HG03457 (cell line): Measurements from ENCODE around the gene LKAAEAR1.

Experiments used
- ATAC-seq: cut with Tn5 transposase; IDR thresholded peaks from one replicate; pipeline ENCODE4 v1.9.1; 2021; ENCODE audit warnings: moderate number of reproducible peaks; ENCODE audit not compliant: unreplicated experiment

Gene LKAAEAR1

GRCh38 chr20:64111841-64112641, 27.8 kb upstream of the LKAAEAR1 start:
- ATAC-seq, result no peak

DNA sequence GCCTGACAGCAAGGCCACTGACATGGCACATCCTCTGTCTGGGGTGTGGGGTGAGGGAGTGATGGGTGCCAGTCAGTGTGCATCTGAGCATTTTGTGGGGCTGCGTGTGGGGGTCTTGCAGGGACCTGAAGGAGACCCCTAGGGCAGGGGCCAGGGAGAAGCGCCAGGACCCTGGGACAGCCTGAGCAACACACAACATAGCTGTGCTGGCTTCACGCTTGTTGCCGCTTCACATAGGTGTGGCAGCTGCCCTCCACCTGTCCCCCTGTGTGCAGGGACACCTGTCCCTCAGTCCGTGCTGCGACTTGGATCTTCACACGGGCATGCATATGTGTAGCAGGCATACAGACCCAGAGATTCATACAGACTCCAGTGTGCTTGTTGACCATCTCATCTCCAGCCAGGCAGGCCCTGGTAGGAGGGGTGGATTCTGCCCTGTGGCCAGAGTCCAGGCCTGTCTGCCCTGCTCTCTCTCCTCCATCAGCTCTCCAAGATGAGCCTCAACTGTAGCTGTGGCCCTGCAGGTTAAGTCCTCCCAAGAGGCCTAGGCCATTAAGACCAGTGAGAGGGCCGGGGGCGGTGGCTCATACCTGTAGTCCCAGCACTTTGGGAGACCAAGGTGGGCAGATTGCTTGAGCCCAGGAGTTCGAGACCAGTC, 26.3 kb upstream of the LKAAEAR1 start:
- ATAC-seq, result no peak

DNA sequence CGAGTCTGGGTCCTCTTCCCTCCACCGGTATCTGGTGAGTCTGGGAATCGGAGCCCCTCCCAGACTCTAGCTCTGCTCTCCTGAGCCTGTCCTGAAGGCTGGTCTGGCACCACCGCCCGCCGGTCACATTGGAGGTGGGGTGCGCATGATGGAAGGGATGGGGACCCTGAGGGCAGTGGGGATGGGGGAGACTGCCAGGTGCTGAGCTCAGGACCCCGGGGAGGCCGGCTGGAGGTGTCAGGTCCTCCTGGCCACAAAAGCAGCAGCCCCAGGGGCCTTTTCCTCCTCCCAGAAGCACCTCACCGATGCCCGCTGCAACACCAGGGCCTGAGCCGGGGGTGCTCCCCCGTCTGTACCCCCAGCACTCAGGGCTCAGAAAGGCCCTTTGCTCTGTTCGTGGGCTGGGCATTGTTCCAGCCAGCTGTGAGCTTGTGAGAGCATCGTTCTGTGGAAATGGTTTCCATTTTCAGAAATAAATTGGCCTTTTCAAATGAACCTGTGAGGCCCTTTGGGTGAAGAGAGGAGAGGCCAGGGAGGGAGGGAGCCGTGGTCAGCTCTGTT, 25.7 kb upstream of the LKAAEAR1 start:
- ATAC-seq, result no peak

DNA sequence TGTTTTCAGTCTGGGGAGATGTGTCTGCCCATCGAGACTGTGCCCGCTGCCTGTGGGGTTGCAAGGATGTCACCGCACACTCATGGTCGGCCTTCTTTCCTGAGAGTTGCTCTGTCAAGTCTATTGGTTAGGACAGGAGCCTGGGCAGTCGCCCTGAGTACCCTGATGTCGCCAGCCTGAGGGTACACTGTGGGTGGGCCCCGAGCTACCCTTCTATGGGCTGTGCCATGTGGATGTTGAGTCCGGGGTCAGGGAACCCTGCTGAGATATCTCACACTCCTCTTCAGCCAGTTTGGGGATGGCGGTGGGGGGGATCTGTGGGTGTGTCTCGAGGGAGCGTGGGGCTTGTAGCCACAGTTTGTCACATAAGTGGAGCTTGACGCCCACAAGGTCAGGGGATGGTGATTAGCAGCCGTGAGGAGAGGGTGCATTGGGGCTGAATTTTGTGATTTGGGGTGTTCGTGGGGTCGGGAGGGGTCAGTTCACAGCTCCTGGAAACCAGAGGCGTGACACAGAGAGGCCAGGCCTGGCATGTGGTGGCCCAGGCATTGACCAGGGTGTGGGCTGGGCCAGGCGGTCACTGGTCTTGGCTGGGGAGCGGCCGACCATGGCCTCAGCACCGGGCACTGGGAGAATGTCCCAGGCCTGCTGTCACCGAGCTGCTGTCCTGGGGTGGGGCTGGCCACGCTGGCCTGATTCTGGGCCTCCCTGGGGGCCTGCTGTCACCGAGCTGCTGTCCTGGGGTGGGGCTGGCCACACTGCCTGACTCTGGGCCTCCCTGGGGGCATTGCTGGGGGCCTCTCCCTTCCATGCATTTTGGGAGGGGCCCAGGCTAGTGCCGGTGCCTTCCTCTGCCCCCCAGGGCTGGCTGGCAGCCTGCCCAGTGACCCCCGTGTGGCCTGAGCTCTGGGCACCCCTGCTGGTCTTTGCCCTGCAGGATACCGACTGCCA, 24.8 kb upstream of the LKAAEAR1 start:
- no peak for ATAC-seq

DNA sequence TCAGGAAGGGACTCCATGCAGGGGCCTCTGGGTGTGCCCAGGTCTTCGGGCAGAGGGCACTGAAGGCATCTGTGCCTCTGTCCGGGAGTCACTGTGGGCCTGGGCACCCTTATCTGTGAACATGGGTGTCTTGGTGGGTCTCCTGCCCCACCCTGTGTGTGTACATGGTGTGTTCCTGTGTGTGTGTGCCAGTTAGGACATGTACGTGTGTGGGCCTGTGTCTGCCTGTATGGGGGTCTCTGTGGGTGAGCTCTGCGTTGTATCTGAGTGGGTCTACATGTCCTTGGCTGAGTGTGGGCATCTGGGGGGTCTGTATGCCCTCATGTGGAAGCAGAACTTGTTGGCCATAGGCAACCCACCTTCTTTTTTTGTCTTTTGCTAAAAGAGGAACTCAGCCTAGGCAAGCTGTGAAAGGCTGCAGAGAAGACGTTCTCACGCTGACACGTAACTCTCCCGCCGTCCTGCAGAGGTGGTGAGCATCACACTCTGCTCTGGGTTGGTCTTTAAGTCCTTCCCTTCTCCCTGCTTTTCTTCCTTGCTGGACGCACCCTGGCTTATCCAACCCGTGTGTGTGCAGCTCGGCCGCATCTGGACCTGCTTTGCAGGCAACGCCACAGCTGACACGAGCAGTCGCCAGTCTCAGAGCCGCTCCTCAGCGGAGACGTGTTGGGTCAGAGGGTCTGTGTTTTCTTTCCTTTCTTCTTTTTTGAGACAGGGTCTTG, 23.7 kb upstream of the LKAAEAR1 start:
- no peak for ATAC-seq

GRCh38 chr20:64106981-64107735, 23.0 kb upstream of the LKAAEAR1 start, which contains the start of gene NPBWR2:
Gene NPBWR2 (minus strand): TSS chr20:64107565. CDS start chr20:64106831, 734 bp downstream.
- no peak for ATAC-seq

GRCh38 chr20:64106435-64106961, 22.3 kb upstream of the LKAAEAR1 start:
- no peak for ATAC-seq

GRCh38 chr20:64105846-64106434, 21.7 kb upstream of the LKAAEAR1 start:
- ATAC-seq, result no peak

GRCh38 chr20:64104667-64105451, 20.7 kb upstream of the LKAAEAR1 start:
- no peak for ATAC-seq

GRCh38 chr20:64103871-64104666, 19.9 kb upstream of the LKAAEAR1 start:
- no peak for ATAC-seq

GRCh38 chr20:64102647-64103354, 18.6 kb upstream of the LKAAEAR1 start:
- no peak for ATAC-seq

GRCh38 chr20:64101731-64102621, 17.8 kb upstream of the LKAAEAR1 start:
- ATAC-seq, result no peak

DNA sequence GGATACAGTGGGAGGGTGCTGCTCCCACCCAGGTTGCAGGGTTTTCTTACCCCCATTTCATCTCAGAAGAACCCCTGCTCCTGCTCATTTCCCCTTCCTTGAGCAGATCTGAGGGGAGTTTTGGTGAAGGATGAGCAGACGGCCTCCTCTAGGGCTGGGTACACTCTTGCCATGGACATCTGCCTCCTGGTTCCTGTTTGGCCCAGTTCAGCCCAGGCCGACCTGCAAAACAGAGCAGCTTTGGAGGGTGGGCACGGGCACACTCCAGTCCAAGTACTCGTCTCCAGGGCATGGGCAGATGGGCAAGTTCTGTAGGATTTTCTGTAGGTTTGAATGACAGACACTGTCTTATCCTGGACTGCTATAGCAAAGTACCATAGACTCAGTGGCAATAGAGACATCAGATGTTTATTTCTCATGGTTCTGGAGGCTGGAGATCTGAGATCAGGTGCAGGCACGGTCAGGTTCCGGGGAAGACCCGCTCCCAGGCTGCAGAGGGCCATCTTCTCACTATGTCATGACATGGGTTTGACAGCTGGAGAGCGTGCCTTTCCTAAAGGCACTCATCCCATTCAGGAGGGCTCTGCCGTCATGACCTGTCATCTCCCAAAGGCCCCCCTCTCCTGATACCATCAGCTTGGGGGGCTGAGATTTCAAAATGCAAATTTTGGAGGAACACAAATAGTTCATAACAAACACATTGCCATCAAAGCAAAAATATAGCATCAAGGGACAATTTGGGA, 16.9 kb upstream of the LKAAEAR1 start:
- no peak for ATAC-seq

GRCh38 chr20:64100566-64100888, 16.3 kb upstream of the LKAAEAR1 start:
- ATAC-seq, result no peak

DNA sequence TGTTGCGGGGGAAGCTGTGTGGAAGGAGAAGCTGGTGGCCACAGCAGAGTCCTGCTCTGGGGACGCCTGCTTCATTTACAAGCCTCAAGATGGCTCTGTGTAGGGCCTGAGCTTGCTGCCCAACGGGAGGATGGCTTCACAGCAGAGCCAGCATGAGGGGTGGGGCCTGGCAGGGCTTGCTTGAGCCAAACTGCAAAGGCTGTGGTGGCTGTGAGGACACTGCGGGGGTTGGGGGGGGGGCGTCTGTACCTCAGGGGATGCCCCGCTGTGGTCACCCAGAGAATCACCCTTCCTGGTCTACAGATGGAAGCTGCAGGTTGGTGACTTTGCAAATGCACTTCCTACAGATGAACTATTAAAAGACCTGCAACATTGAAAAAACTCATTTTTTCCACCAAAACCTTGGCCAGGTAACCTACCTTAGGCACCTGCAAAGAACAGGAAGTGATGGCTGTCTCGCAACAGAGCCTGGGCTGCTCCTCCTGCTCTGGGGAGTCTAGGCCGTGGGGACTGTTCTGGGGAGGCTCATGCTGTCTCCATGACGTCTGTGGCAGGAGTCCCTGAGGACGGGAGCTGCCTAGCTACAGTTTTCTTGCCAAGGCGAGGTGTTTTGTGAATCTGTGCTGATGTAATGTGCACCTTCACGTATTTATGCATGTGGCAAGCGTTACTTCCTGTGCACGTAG, 15.8 kb upstream of the LKAAEAR1 start:
- ATAC-seq, result no peak
